OCI-LY1 (cell line): ENCODE data around the gene ADCY1.

Experiments used
- H2AFZ ChIP-seq: fragments of 200-600 bp; sonication (generic), shearing (Covaris generic); 2 replicates; pipeline ENCODE4 v1.6.0; 2014; ENCODE audit warnings: antibody characterized with exemption, mild to moderate bottlenecking, low read length
- H3F3A ChIP-seq: fragments of 200-600 bp; sonication (generic), shearing (Covaris generic); 2 replicates; pipeline ENCODE4 v1.6.0; 2014; ENCODE audit warnings: mild to moderate bottlenecking, antibody characterized with exemption, low read length, moderate library complexity; ENCODE audit not compliant: insufficient read depth
- H3K27ac ChIP-seq: fragments of 200-600 bp; sonication (generic); 2 replicates; pipeline ENCODE4 v1.5.1; 2014; ENCODE audit warnings: low read length, mixed run types, mild to moderate bottlenecking, low read depth; ENCODE audit not compliant: poor library complexity, severe bottlenecking
- H3K27me3 ChIP-seq: fragments of 200-600 bp; sonication (generic); 2 replicates; pipeline ENCODE4 v1.6.0; 2014; ENCODE audit warnings: antibody characterized with exemption, mild to moderate bottlenecking, low read length, moderate library complexity; ENCODE audit not compliant: insufficient read depth
- H3K36me3 ChIP-seq: fragments of 200-600 bp; sonication (generic); 2 replicates; pipeline ENCODE4 v1.6.1; 2014; ENCODE audit warnings: mild to moderate bottlenecking, antibody characterized with exemption, low read length, moderate library complexity, mixed read lengths; ENCODE audit not compliant: insufficient read depth
- H3K4me1 ChIP-seq: fragments of 200-600 bp; sonication (generic); 2 replicates; pipeline ENCODE4 v1.5.1; 2014; ENCODE audit warnings: mild to moderate bottlenecking, low read length, moderate library complexity; ENCODE audit not compliant: insufficient read depth, severe bottlenecking
- H3K4me2 ChIP-seq: fragments of 200-600 bp; sonication (generic), shearing (Covaris generic); 2 replicates; pipeline ENCODE4 v1.6.1; 2014; ENCODE audit warnings: low read length
- H3K4me3 ChIP-seq: fragments of 200-600 bp; sonication (generic); 2 replicates; pipeline ENCODE4 v1.5.1; 2014; ENCODE audit warnings: low read length, low read depth, mild to moderate bottlenecking, mixed read lengths; ENCODE audit not compliant: poor library complexity, severe bottlenecking
- H3K79me2 ChIP-seq: fragments of 200-600 bp; shearing (Covaris generic); 2 replicates; pipeline ENCODE4 v1.6.1; 2016; ENCODE audit warnings: mixed run types, low read length, mixed read lengths; ENCODE audit not compliant: insufficient read depth
- H3K9ac ChIP-seq: fragments of 200-600 bp; sonication (generic), shearing (Covaris generic); 2 replicates; pipeline ENCODE4 v1.6.1; 2014; ENCODE audit warnings: mild to moderate bottlenecking, low read length, mixed read lengths
- H3K9me2 ChIP-seq: fragments of 200-600 bp; sonication (generic), shearing (Covaris generic); 2 replicates; pipeline ENCODE4 v1.6.1; 2014; ENCODE audit warnings: low read depth, mild to moderate bottlenecking, low read length, mixed read lengths
- H3K9me3 ChIP-seq: fragments of 200-600 bp; shearing (Covaris generic); 2 replicates; pipeline ENCODE4 v1.6.1; 2014; ENCODE audit warnings: low read length, mixed read lengths
- H4K20me1 ChIP-seq: fragments of 200-600 bp; sonication (generic), shearing (Covaris generic); 2 replicates; pipeline ENCODE4 v1.6.0; 2016; ENCODE audit warnings: mild to moderate bottlenecking, low read length; ENCODE audit not compliant: insufficient read depth
- EZH2 ChIP-seq: fragments of 200-600 bp; sonication (generic), shearing (Covaris generic); IDR thresholded peaks from 2 replicates; pipeline ENCODE4 v1.8.0; 2017; ENCODE audit warnings: borderline replicate concordance, mixed run types, mild to moderate bottlenecking, antibody characterized with exemption, low read length, moderate library complexity, mixed read lengths
- TF ChIP-seq, protein P1 (sequence below): fragments of 200-600 bp; sonication (generic), shearing (Covaris generic); IDR thresholded peaks from 2 replicates; pipeline ENCODE4 v1.5.1; 2017; ENCODE audit warnings: mild to moderate bottlenecking, antibody characterized with exemption, low read length, moderate library complexity, mixed read lengths

The ADCY1 gene

DNA sequence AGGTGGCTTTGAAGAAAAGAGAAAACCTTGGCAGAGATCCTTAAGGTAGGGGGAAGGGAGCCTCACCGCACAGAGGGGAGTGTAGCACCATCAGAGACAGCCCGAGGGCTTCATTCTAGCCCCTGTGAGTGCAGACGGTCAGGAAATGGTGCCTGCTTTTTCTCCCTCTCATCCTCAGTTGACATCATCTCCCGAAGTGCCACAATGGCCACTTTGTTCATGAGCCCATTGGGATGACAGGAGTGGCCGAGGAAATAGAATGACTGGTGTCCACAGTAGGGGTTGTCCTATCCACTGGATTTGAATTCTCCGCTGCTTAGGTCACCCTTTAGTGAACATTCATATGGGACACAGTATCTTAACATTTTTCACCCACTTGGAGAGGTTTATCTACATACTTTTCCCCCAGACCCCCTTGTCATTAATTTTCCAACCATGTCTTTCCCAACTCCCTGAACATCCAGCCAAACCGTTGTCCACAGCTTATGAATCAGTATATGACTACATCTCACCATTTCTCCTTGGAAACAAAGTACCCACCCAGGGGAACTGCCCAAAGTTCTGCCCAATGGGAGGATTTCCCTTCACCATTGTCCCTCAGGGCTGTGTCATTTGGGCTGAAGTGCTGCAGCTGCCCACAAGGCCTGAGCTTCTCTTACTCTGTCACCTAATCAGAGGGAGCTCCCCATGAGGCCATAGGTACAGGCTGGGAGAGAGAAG is 108.8 kb downstream of the ADCY1 start:
- no peak overlapping the region for H3K27ac ChIP-seq
- no peak overlapping the region for H3K4me2 ChIP-seq
- H3F3A ChIP-seq = no peaks in the 10 kb centered on the region

DNA sequence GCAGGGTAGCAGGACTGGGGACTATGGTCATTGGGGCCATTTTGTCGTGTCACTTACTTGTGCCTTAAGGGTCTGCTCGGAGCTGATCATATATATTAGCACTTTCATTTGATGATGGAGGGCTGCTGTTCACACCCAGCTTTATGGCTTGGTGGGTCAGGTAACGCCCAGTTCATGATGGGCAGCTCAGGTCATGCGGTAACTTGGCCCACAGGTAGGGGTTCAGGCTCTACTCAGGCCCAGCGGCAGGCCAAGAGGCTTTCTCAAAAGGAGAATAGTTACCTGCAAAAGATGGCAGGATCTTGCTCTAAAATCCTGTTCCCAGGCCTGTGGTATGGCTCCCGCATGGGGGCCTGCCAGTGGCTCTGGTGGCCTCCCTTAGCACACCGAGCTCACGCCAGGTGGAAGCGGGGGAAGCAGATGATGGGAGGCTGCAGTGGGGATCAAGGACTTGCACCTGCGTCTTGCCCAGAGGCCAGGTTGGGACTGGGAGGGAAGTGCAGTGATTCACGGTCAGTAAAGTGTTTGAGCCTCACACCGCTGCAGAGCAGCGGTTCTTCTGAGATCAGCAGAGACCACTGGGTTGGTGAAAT is 109.5 kb downstream of the ADCY1 start:
- Histone ChIP-seq H3K9ac (no peak overlapping the region), H3F3A (no peaks in the 10 kb centered on the region), H3K4me1 (no peaks in the 10 kb centered on the region), H3K9me3 (no peaks in the 10 kb centered on the region), H4K20me1 (no peaks in the 10 kb centered on the region), H3K27ac (no peak overlapping the region), H3K4me3 (no peak overlapping the region), H3K36me3 (no peaks in the 10 kb centered on the region), H3K27me3 (no peaks in the 10 kb centered on the region; the same call in 1 of the 2 replicates), H3K9me2 (no peaks in the 10 kb centered on the region), H3K4me2 (no peak overlapping the region), H3K79me2 (no peaks in the 10 kb centered on the region), H2AFZ (no peak overlapping the region)
- TF ChIP-seq EZH2 = no peak
- TF ChIP-seq, protein P1, sequence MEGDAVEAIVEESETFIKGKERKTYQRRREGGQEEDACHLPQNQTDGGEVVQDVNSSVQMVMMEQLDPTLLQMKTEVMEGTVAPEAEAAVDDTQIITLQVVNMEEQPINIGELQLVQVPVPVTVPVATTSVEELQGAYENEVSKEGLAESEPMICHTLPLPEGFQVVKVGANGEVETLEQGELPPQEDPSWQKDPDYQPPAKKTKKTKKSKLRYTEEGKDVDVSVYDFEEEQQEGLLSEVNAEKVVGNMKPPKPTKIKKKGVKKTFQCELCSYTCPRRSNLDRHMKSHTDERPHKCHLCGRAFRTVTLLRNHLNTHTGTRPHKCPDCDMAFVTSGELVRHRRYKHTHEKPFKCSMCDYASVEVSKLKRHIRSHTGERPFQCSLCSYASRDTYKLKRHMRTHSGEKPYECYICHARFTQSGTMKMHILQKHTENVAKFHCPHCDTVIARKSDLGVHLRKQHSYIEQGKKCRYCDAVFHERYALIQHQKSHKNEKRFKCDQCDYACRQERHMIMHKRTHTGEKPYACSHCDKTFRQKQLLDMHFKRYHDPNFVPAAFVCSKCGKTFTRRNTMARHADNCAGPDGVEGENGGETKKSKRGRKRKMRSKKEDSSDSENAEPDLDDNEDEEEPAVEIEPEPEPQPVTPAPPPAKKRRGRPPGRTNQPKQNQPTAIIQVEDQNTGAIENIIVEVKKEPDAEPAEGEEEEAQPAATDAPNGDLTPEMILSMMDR = no peak

More for the DNA sequence above, 108.8 kb downstream of the ADCY1 start:
- H3K27me3 ChIP-seq = no peaks in the 10 kb centered on the region; the same call in 1 of the 2 replicates
- no peaks in the 10 kb centered on the region for H3K4me1 ChIP-seq
- no peak overlapping the region for H3K9ac ChIP-seq
- H3K4me3 ChIP-seq = no peak overlapping the region
- no peaks in the 10 kb centered on the region for H3K9me3 ChIP-seq
- no peak overlapping the region for H2AFZ ChIP-seq
- no peaks in the 10 kb centered on the region for H3K36me3 ChIP-seq
- TF ChIP-seq, protein P1 = no peak
- no peak for TF ChIP-seq EZH2
- H3K9me2 ChIP-seq = no peaks in the 10 kb centered on the region
- H3K79me2 ChIP-seq = no peaks in the 10 kb centered on the region
- no peaks in the 10 kb centered on the region for H4K20me1 ChIP-seq

DNA sequence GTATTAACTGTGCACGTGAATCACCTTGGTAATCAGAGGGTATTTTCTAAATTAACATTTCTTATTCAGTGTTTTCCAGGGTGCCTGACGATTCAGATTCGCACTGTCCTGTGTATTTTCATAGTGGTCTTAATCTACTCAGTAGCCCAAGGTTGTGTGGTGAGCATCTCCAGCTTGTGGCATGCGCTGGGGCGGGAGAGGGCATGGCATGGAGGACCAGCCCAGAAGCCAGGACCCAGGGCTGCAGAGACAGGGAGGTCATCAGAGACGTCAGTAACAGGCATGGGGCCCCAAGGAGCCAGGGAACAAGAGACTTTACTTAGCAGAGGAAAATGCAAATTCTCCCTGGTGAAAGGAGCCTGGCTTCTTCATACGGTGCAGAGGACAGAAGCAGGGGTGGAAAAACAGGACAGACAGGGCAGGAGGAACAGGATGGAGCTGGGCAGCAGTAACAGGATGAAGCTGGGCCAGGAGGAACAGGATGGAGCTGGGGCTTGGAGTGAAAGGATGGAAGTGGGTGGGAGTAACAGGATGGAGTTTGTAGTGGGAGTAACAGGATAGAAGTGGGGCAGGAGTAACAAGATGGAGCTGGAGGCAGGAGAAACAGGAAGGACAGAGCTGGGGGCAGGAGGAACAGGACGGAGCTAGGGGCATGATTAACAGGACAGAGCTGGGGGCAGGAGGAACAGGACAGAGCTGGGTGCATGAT is 110.9 kb downstream of the ADCY1 start:
- Histone ChIP-seq H3K27me3 (no peaks in the 10 kb centered on the region; the same call in 1 of the 2 replicates), H3K79me2 (no peaks in the 10 kb centered on the region), H3F3A (no peaks in the 10 kb centered on the region), H3K4me2 (no peak overlapping the region), H3K9me3 (no peaks in the 10 kb centered on the region), H3K9me2 (no peaks in the 10 kb centered on the region), H3K4me1 (no peaks in the 10 kb centered on the region), H3K9ac (no peak overlapping the region), H4K20me1 (no peaks in the 10 kb centered on the region), H3K27ac (no peak overlapping the region), H3K4me3 (no peak overlapping the region), H3K36me3 (no peaks in the 10 kb centered on the region), H2AFZ (no peak overlapping the region)
- TF ChIP-seq, protein P1 = no peak
